Mesenchymal stem cell (in vitro differentiated cells and primary cell): ENCODE results near the gene SCGB1A1.

Experiments
- DNase-seq: peaks from one replicate; pipeline ENCODE4 v3.0.0-alpha.2; 2013
- H2AFZ ChIP-seq: one replicate; pipeline ENCODE4 v1.6.1; 2013; ENCODE audit warnings: low read depth, mild to moderate bottlenecking, control low read depth, inconsistent platforms, low read length, moderate library complexity
- H2AK5ac ChIP-seq: 2 replicates; pipeline ENCODE4 v1.6.1; 2013; ENCODE audit warnings: low read length, moderate library complexity, mild to moderate bottlenecking, inconsistent platforms; ENCODE audit not compliant: severe bottlenecking
- H2BK120ac ChIP-seq: one replicate; pipeline ENCODE4 v1.6.1; 2013; ENCODE audit warnings: low read depth, mild to moderate bottlenecking, inconsistent platforms, low read length, moderate library complexity
- H2BK12ac ChIP-seq, 2 experiments: one replicate each; pipeline ENCODE4 v1.6.1; 2013; ENCODE audit warnings: inconsistent platforms in 2 of 2, low read length in 2 of 2, mild to moderate bottlenecking in 2 of 2, moderate library complexity in 2 of 2, control low read depth in 1 of 2
- H2BK15ac ChIP-seq: one replicate; pipeline ENCODE4 v1.6.1; 2013; ENCODE audit warnings: mild to moderate bottlenecking, low read depth, inconsistent platforms; ENCODE audit not compliant: poor library complexity, severe bottlenecking
- H2BK5ac ChIP-seq: 2 replicates; pipeline ENCODE4 v1.6.1; 2013; ENCODE audit warnings: low read depth, mild to moderate bottlenecking, low read length, control low read depth, inconsistent platforms; ENCODE audit not compliant: poor library complexity, severe bottlenecking
- H3K14ac ChIP-seq, 2 experiments: one replicate each; pipeline ENCODE4 v1.6.1; 2013; ENCODE audit warnings: inconsistent platforms in 2 of 2, low read length in 2 of 2, control low read depth in 1 of 2, mild to moderate bottlenecking in 1 of 2, moderate library complexity in 1 of 2
- H3K18ac ChIP-seq, 2 experiments: one replicate each; pipeline ENCODE4 v1.6.1; 2013; ENCODE audit warnings: inconsistent platforms in 2 of 2, low read length in 2 of 2, control low read depth in 1 of 2, low read depth in 1 of 2, mild to moderate bottlenecking in 1 of 2
- H3K23ac ChIP-seq, 2 experiments: one replicate each; pipeline ENCODE4 v1.6.1; 2013; ENCODE audit warnings: inconsistent platforms in 2 of 2, low read length in 2 of 2, mild to moderate bottlenecking in 2 of 2, moderate library complexity in 2 of 2, control low read depth in 1 of 2
- H3K27ac ChIP-seq: 2 replicates; pipeline ENCODE4 v1.5.1; 2013; ENCODE audit warnings: mild to moderate bottlenecking, moderate library complexity, low read length, control low read depth, inconsistent platforms; ENCODE audit not compliant: poor library complexity, severe bottlenecking
- H3K27me3 ChIP-seq, 2 experiments: 2 replicates each; pipeline versions ENCODE4 v1.6.1 to v1.7.0; 2013; ENCODE audit warnings: low read length in 2 of 2, mild to moderate bottlenecking in 2 of 2, moderate library complexity in 2 of 2, control low read depth in 1 of 2, inconsistent platforms in 1 of 2; ENCODE audit not compliant: control insufficient read depth in 1 of 2, insufficient read depth in 1 of 2
- H3K36me3 ChIP-seq, 2 experiments: 2 replicates each; pipeline versions ENCODE4 v1.6.1 to v1.7.0; 2013; ENCODE audit warnings: low read length in 2 of 2, control low read depth in 1 of 2, inconsistent platforms in 1 of 2, low read depth in 1 of 2, mild to moderate bottlenecking in 1 of 2; ENCODE audit not compliant: insufficient read depth in 2 of 2, control insufficient read depth in 1 of 2
- H3K4ac ChIP-seq, 2 experiments: one replicate each; pipeline ENCODE4 v1.6.1; 2013; ENCODE audit warnings: inconsistent platforms in 2 of 2, low read length in 2 of 2, mild to moderate bottlenecking in 2 of 2, moderate library complexity in 2 of 2, control low read depth in 1 of 2, low read depth in 1 of 2
- H3K4me1 ChIP-seq: 2 replicates; pipeline ENCODE4 v1.6.1; 2013; ENCODE audit warnings: low read depth, low read length, control low read depth; ENCODE audit not compliant: control insufficient read depth, insufficient read depth
- H3K4me2 ChIP-seq: 2 replicates; pipeline ENCODE4 v1.6.1; 2013; ENCODE audit warnings: low read length, mild to moderate bottlenecking, inconsistent platforms; ENCODE audit not compliant: poor library complexity, severe bottlenecking
- H3K4me3 ChIP-seq, 2 experiments: 2 replicates each; pipeline versions ENCODE4 v1.5.1 to v1.7.0; 2013; ENCODE audit warnings: low read length in 2 of 2, mild to moderate bottlenecking in 2 of 2, control low read depth in 1 of 2, low read depth in 1 of 2; ENCODE audit not compliant: insufficient read depth in 1 of 2
- H3K79me1 ChIP-seq: replicated peaks from 2 replicates; pipeline ENCODE4 v1.6.1; 2013; ENCODE audit warnings: mild to moderate bottlenecking, control low read depth, low read length, inconsistent platforms; ENCODE audit not compliant: poor library complexity, severe bottlenecking
- H3K9ac ChIP-seq: 2 replicates; pipeline ENCODE4 v1.7.0; 2013; ENCODE audit warnings: mild to moderate bottlenecking, low read length, moderate library complexity
- H3K9me3 ChIP-seq: 2 replicates; pipeline ENCODE4 v1.7.0; 2013; ENCODE audit warnings: mild to moderate bottlenecking, low read length; ENCODE audit not compliant: control insufficient read depth
- H4K8ac ChIP-seq: one replicate; pipeline ENCODE4 v1.6.1; 2013; ENCODE audit warnings: inconsistent platforms, mild to moderate bottlenecking, low read length, moderate library complexity
- H4K91ac ChIP-seq: one replicate; pipeline ENCODE4 v1.6.1; 2013; ENCODE audit warnings: mild to moderate bottlenecking, low read length, inconsistent platforms
- WGBS: methylation state at CpG from one replicate; pipeline ENCODE4 v1.1.7; 2013; ENCODE audit warnings: mixed read lengths; 5-methylcytosine and 5-hydroxymethylcytosine counted together

Gene SCGB1A1

DNA sequence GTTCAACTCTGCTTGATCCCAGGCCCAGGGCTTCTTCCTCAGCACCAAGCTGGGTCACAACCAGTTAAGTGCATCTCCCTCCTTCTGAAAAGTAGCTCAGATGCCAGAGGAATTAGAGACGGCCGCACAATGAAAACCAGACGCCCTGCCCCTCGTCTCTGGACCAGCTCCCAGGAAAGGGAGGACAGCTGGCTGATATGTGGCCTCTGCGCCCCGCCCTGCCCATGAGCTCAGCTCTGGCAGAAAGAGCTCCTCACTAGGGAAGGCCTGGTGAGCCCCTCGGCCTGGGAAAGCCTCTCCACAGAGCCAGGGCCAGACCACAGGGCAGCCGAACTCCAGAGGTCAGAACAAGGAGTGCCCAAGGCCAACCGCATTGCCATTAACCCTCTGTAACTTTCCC is 18.1 kb upstream of the SCGB1A1 start:
- H3K27me3 ChIP-seq, result no peaks in the 10 kb centered on the region
- H3K4ac ChIP-seq, result no peak overlapping the region
- no peaks in the 10 kb centered on the region for H3K9me3 ChIP-seq
- peak overlapping the region; percentile 29 for H3K9ac ChIP-seq
- DNase-seq, result peak; percentile 61
- H3K14ac ChIP-seq, result no peak overlapping the region
- peak overlapping the region in 1 of 2 experiments; percentile 15 for H3K4me3 ChIP-seq
- H3K23ac ChIP-seq, result no peak overlapping the region
- H2BK12ac ChIP-seq, result peak overlapping the region in 1 of 2 experiments; percentile 4
- no peak overlapping the region for H2BK15ac ChIP-seq
- no peak overlapping the region for H2AK5ac ChIP-seq
- no peak overlapping the region for H2BK5ac ChIP-seq
- no peak overlapping the region for H2AFZ ChIP-seq
- H3K36me3 ChIP-seq, result no peaks in the 10 kb centered on the region
- no peak overlapping the region for H2BK120ac ChIP-seq
- H4K8ac ChIP-seq, result peak overlapping the region; percentile 57
- no peak overlapping the region for H4K91ac ChIP-seq
- 35% methylated on average over 9 of the region's 9 CpGs for WGBS
- peak overlapping the region in 1 of 2 experiments; percentile 12 for H3K18ac ChIP-seq
- no peak overlapping the region for H3K4me2 ChIP-seq
- peaks cover 18% of the 10 kb centered on the region for H3K4me1 ChIP-seq
- H3K27ac ChIP-seq, result no peak overlapping the region
- no peaks in the 10 kb centered on the region for H3K79me1 ChIP-seq

DNA sequence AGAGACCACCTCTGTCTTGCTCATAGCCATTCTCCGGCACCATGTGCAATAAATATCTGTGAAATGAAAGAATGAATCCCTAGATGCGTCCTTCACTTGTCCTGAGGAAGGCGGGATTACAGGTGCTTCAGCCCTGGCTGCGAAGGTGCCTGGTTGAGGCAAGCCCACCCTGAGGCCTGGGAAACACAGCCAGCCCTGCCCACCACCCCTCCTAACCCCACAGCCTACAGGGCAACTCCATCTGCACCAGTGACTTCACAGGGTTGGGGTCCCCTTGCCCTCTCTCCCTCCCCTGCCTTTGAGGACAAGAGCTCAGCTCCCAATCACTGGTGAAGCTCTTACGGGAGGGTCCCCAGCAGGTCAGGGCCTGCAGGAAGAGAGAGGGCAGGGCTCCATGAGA is 17.5 kb upstream of the SCGB1A1 start:
- Histone ChIP-seq H3K18ac (no peak overlapping the region), H3K14ac (no peak overlapping the region), H3K4me1 (peaks cover 18% of the 10 kb centered on the region), H2BK120ac (no peak overlapping the region), H2BK15ac (no peak overlapping the region), H2BK12ac (peak overlapping the region in 1 of 2 experiments; percentile 81), H4K91ac (peak overlapping the region; percentile 9), H3K36me3 (no peaks in the 10 kb centered on the region), H3K9ac (peak overlapping the region; percentile 18), H3K4me2 (no peak overlapping the region), H4K8ac (no peak overlapping the region), H3K27ac (no peak overlapping the region), H2BK5ac (no peak overlapping the region), H3K4ac (no peak overlapping the region), H2AK5ac (no peak overlapping the region), H3K23ac (no peak overlapping the region), H3K27me3 (no peaks in the 10 kb centered on the region), H3K79me1 (no peaks in the 10 kb centered on the region), H3K4me3 (peak overlapping the region in 1 of 2 experiments; percentile 15), H2AFZ (no peak overlapping the region), H3K9me3 (no peaks in the 10 kb centered on the region)
- WGBS, result 95% methylated on average over 5 of the region's 5 CpGs
- DNase-seq, result no peak

DNA sequence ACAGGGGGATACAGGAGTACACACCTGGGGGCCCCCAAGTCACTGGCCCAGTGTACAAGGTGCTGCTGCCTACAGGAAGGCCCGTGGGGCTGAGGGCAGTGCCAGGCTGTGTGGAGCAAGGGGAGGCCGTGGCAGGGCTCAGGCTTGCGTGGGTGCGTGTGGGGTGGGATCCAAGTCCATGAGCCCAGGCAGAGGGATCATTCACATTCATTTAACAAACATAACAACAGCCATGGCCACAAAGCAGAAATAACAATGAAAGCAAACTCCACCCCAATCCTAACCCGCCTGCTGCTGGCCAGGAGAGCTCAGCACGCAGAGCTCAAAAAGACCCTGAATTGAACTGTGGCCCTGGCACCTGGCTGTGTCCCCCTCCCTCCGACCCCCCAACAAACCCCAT is 17.0 kb upstream of the SCGB1A1 start:
- no peak overlapping the region for H3K14ac ChIP-seq
- H2BK15ac ChIP-seq, result no peak overlapping the region
- no peaks in the 10 kb centered on the region for H3K9me3 ChIP-seq
- no peak overlapping the region for H2AK5ac ChIP-seq
- DNase-seq, result no peak
- H3K79me1 ChIP-seq, result no peaks in the 10 kb centered on the region
- no peaks in the 10 kb centered on the region for H3K27me3 ChIP-seq
- no peak overlapping the region for H2BK12ac ChIP-seq
- no peaks in the 10 kb centered on the region for H3K36me3 ChIP-seq
- no peak overlapping the region for H2BK120ac ChIP-seq
- H3K4me2 ChIP-seq, result no peak overlapping the region
- no peak overlapping the region for H3K27ac ChIP-seq
- WGBS, result 94% methylated on average over 5 of the region's 7 CpGs
- H2AFZ ChIP-seq, result no peak overlapping the region
- H3K18ac ChIP-seq, result peak overlapping the region in 1 of 2 experiments; percentile 13
- H2BK5ac ChIP-seq, result no peak overlapping the region
- peak overlapping the region; percentile 52 for H3K9ac ChIP-seq
- peaks cover 17% of the 10 kb centered on the region for H3K4me1 ChIP-seq
- H4K8ac ChIP-seq, result no peak overlapping the region
- no peak overlapping the region for H3K4ac ChIP-seq
- H4K91ac ChIP-seq, result peak overlapping the region; percentile 19
- peak overlapping the region in 1 of 2 experiments; percentile 55 for H3K4me3 ChIP-seq
- H3K23ac ChIP-seq, result no peak overlapping the region

DNA sequence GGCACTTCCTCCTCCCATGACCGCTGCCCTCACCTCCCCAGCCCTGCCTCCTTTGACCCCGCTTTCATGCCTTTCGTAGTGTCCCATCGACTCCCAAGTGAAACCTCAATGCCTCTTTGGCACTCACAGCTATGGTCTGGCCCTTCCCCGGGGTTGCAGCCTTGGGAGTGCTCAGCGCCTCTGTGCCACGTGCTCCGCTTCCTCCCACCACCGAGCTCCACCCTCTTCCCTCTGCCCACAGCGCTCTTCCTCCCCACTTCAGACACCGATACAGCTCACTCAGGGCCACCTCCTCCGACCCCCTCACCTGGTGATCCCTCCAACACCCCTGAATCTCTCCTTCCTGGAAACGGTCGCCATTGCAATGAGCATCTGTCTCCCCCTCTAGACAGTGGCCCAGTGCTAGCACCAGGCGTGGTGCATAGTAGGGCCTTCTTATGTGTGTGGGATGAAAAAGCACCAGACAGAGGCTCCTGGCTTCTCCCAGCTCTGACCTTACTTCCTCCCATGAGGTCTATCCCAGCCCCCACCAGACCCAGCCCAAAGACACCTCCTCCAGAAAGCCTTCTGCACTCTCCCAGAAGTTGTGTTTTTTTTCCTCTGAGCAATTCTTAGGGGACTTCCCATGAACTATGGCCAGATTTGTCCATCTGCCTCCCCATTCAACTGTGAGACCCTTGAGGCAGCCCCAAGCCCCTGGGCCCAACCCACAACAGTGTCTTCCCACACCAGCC is 16.4 kb upstream of the SCGB1A1 start:
- H3K23ac ChIP-seq, result no peak overlapping the region
- H3K4me1 ChIP-seq, result peaks cover 16% of the 10 kb centered on the region
- peak overlapping the region in 1 of 2 experiments; percentile 55 for H3K4me3 ChIP-seq
- no peaks in the 10 kb centered on the region for H3K9me3 ChIP-seq
- peak overlapping the region; percentile 52 for H3K9ac ChIP-seq
- peak overlapping the region; percentile 15 for H4K8ac ChIP-seq
- H3K27me3 ChIP-seq, result no peaks in the 10 kb centered on the region
- WGBS, result 86% methylated on average over 15 of the region's 15 CpGs
- no peak overlapping the region for H3K4me2 ChIP-seq
- peak overlapping the region in 1 of 2 experiments; percentile 54 for H3K18ac ChIP-seq
- H2AK5ac ChIP-seq, result no peak overlapping the region
- no peak overlapping the region for H3K14ac ChIP-seq
- no peak overlapping the region for H2BK5ac ChIP-seq
- H4K91ac ChIP-seq, result peak overlapping the region; percentile 52
- no peak overlapping the region for H3K27ac ChIP-seq
- H2BK15ac ChIP-seq, result no peak overlapping the region
- no peak overlapping the region for H3K4ac ChIP-seq
- no peak overlapping the region for H2BK120ac ChIP-seq
- H2AFZ ChIP-seq, result peak overlapping the region; percentile 39
- DNase-seq, result no peak
- no peak overlapping the region for H2BK12ac ChIP-seq
- H3K36me3 ChIP-seq, result no peaks in the 10 kb centered on the region
- H3K79me1 ChIP-seq, result no peaks in the 10 kb centered on the region
